Measurements from ENCODE around the gene SULT1C4.

Gene SULT1C4

GRCh38 chr2:108363908-108364225, 13.9 kb upstream of the SULT1C4 start:
- no peak for TF ChIP-seq CTCF (IDR thresholded peaks at IDR 0.05; ENCODE audit: extremely low read depth, missing control alignments)
- DNase-seq (ENCODE audit: low spot score), result no peak

GRCh38 chr2:108364676-108365297, 13.0 kb upstream of the SULT1C4 start:
- no peak for DNase-seq (ENCODE audit: low spot score)
- TF ChIP-seq CTCF (IDR thresholded peaks at IDR 0.05; ENCODE audit: extremely low read depth, missing control alignments), result no peak

GRCh38 chr2:108365656-108366055, 12.1 kb upstream of the SULT1C4 start:
- no peak for TF ChIP-seq CTCF (IDR thresholded peaks at IDR 0.05; ENCODE audit: extremely low read depth, missing control alignments)
- no peak for DNase-seq (ENCODE audit: low spot score)

- TF ChIP-seq CTCF (IDR thresholded peaks at IDR 0.05; ENCODE audit: extremely low read depth, missing control alignments), result no peak
- no peak for DNase-seq (ENCODE audit: low spot score)
These were observed 10.7 kb upstream of the SULT1C4 start for GRCh38 chr2:108367014-108367413.

- TF ChIP-seq CTCF (IDR thresholded peaks at IDR 0.05; ENCODE audit: extremely low read depth, missing control alignments), result no peak
- no peak for DNase-seq (ENCODE audit: low spot score)
These were observed 10.1 kb upstream of the SULT1C4 start for GRCh38 chr2:108367561-108368175.

- TF ChIP-seq CTCF (IDR thresholded peaks at IDR 0.05; ENCODE audit: extremely low read depth, missing control alignments), result no peak
- no peak for DNase-seq (ENCODE audit: low spot score)
These were observed 8.6 kb upstream of the SULT1C4 start for GRCh38 chr2:108369153-108369552.

- no peak for TF ChIP-seq CTCF (IDR thresholded peaks at IDR 0.05; ENCODE audit: extremely low read depth, missing control alignments)
- DNase-seq (ENCODE audit: low spot score), result no peak
These were observed 7.7 kb upstream of the SULT1C4 start for GRCh38 chr2:108370080-108370479.
